ENCODE results near the gene USH2A.

The USH2A gene

DNA sequence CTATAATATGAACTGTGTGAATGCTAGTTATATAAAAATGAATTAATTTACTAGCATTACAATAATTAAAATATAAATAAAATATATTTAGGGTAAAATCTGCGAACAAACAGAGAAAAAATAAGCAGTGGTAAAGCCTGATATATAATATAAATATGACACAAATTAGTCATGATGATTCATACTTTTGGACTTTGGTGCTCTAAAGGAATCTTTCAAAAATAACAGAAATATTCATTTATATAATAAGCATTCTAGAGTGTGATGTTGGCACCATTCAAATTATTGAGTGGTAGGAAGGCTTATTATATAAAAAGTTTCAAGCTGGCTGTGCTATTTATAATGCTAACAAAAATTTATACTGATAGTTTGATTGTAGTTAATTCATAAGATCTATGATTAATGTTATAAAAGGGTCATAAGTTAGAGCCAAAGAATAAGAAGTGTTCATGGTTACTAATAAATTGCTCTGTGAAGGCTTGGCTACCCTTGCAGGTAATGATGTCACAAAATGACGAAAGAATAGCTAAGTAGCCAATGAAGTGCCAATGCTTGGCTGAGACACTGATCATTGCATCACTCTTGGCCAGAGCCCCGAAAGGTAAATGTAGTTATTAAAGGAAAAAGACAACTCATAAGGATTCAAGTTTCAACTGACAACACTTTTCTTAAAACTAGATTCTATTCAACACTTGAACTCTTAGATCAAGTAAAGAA is 108.7 kb downstream of the USH2A start:
- Histone ChIP-seq H3K27ac (ENCODE audit: low read length) (no peak overlapping the region), H3K4me3 (ENCODE audit: low read depth in 1 of 2, low read length in 2 of 2) (no peak overlapping the region), H3K9me3 (ENCODE audit: insufficient read depth, low read length, severe bottlenecking) (no peaks in the 10 kb centered on the region), H2AFZ (ENCODE audit: low read depth, low read length) (no peak overlapping the region), H3K27me3 (ENCODE audit: insufficient read depth, low read length, poor library complexity) (no peaks in the 10 kb centered on the region), H3K4me1 (ENCODE audit: insufficient read depth, low read length) (no peaks in the 10 kb centered on the region), H3K79me2 (ENCODE audit: insufficient read depth, low read length) (no peaks in the 10 kb centered on the region), H3K4me2 (ENCODE audit: insufficient read depth, low read length) (no peak overlapping the region), H3K9ac (ENCODE audit: low read depth, low read length) (no peak overlapping the region), H3K36me3 (ENCODE audit: insufficient read depth, low read length) (no peaks in the 10 kb centered on the region), H4K20me1 (ENCODE audit: insufficient read depth, low read length) (no peaks in the 10 kb centered on the region)
- DNase-seq, result no peak
- no peak for ATAC-seq (ENCODE audit: insufficient read depth, low read depth)
- TF ChIP-seq EZH2 (IDR thresholded peaks at IDR 0.05; ENCODE audit: borderline replicate concordance, low read depth, low read length, severe bottlenecking), result no peak
- TF ChIP-seq, protein P1, sequence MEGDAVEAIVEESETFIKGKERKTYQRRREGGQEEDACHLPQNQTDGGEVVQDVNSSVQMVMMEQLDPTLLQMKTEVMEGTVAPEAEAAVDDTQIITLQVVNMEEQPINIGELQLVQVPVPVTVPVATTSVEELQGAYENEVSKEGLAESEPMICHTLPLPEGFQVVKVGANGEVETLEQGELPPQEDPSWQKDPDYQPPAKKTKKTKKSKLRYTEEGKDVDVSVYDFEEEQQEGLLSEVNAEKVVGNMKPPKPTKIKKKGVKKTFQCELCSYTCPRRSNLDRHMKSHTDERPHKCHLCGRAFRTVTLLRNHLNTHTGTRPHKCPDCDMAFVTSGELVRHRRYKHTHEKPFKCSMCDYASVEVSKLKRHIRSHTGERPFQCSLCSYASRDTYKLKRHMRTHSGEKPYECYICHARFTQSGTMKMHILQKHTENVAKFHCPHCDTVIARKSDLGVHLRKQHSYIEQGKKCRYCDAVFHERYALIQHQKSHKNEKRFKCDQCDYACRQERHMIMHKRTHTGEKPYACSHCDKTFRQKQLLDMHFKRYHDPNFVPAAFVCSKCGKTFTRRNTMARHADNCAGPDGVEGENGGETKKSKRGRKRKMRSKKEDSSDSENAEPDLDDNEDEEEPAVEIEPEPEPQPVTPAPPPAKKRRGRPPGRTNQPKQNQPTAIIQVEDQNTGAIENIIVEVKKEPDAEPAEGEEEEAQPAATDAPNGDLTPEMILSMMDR (IDR thresholded peaks at IDR 0.05; ENCODE audit: borderline replicate concordance, extremely low read depth, low read length, poor library complexity, severe bottlenecking), result no peak

DNA sequence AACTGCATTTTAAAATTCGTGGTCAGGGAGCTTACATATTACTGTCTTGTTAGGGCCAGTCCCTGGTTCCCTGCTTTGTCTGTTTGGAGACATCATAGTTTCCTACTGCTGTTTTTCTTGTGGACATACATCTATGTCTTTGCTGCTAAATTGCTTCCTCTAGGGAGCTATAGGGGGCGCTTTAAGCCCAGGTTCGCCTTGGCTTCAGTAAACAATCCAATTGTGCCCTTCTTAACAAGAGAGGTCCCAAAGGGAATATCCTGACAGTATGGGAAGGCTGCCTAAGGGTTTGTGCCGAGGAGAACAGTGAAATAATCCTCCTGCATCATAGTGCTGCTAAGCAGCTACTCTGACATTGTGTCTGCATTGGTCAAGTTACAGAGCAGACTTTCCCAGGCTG is 112.5 kb downstream of the USH2A start:
- TF ChIP-seq, protein P1 (IDR thresholded peaks at IDR 0.05; ENCODE audit: borderline replicate concordance, extremely low read depth, low read length, poor library complexity, severe bottlenecking), result peak; percentile 12
- no peak for TF ChIP-seq EZH2 (IDR thresholded peaks at IDR 0.05; ENCODE audit: borderline replicate concordance, low read depth, low read length, severe bottlenecking)
- H2AFZ ChIP-seq (ENCODE audit: low read depth, low read length), result no peak overlapping the region
- H3K79me2 ChIP-seq (ENCODE audit: insufficient read depth, low read length), result no peaks in the 10 kb centered on the region
- no peaks in the 10 kb centered on the region for H3K9me3 ChIP-seq (ENCODE audit: insufficient read depth, low read length, severe bottlenecking)
- H3K4me3 ChIP-seq (ENCODE audit: low read depth in 1 of 2, low read length in 2 of 2), result no peak overlapping the region
- no peak overlapping the region for H3K4me2 ChIP-seq (ENCODE audit: insufficient read depth, low read length)
- no peak for DNase-seq
- H3K4me1 ChIP-seq (ENCODE audit: insufficient read depth, low read length), result no peaks in the 10 kb centered on the region
- H3K36me3 ChIP-seq (ENCODE audit: insufficient read depth, low read length), result no peaks in the 10 kb centered on the region
- no peak for ATAC-seq (ENCODE audit: insufficient read depth, low read depth)
- H3K27ac ChIP-seq (ENCODE audit: low read length), result no peak overlapping the region
- no peak overlapping the region for H3K9ac ChIP-seq (ENCODE audit: low read depth, low read length)
- no peaks in the 10 kb centered on the region for H4K20me1 ChIP-seq (ENCODE audit: insufficient read depth, low read length)
- H3K27me3 ChIP-seq (ENCODE audit: insufficient read depth, low read length, poor library complexity), result no peaks in the 10 kb centered on the region

DNA sequence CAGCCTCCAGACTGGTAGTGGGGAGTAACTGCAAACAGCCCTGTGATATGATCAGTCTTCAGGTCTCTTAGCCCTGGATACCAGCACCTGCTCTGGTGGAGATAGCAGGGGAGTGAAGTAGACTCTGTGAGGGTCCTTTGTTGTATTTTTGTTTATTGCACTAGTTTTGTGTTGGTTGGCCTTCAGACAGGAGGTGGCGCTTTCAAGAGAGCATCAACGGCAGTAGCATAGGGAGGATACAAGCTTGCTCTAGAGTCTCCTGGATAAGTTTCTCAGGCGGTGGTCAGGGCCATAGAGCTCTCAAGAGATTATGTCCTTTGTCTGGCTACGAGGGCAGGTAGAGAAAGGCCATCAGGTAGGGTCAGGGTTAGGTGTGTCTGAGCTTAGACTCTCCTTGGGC is 116.4 kb downstream of the USH2A start:
- Histone ChIP-seq H2AFZ (ENCODE audit: low read depth, low read length) (no peak overlapping the region), H3K4me3 (ENCODE audit: low read depth in 1 of 2, low read length in 2 of 2) (no peak overlapping the region), H3K27me3 (ENCODE audit: insufficient read depth, low read length, poor library complexity) (no peaks in the 10 kb centered on the region), H3K9me3 (ENCODE audit: insufficient read depth, low read length, severe bottlenecking) (no peaks in the 10 kb centered on the region), H3K27ac (ENCODE audit: low read length) (no peak overlapping the region), H3K4me2 (ENCODE audit: insufficient read depth, low read length) (no peak overlapping the region), H4K20me1 (ENCODE audit: insufficient read depth, low read length) (no peaks in the 10 kb centered on the region), H3K9ac (ENCODE audit: low read depth, low read length) (no peak overlapping the region), H3K79me2 (ENCODE audit: insufficient read depth, low read length) (no peaks in the 10 kb centered on the region), H3K36me3 (ENCODE audit: insufficient read depth, low read length) (no peaks in the 10 kb centered on the region), H3K4me1 (ENCODE audit: insufficient read depth, low read length) (no peaks in the 10 kb centered on the region)
- TF ChIP-seq, protein P1 (IDR thresholded peaks at IDR 0.05; ENCODE audit: borderline replicate concordance, extremely low read depth, low read length, poor library complexity, severe bottlenecking), result no peak
- TF ChIP-seq EZH2 (IDR thresholded peaks at IDR 0.05; ENCODE audit: borderline replicate concordance, low read depth, low read length, severe bottlenecking), result no peak
- ATAC-seq (ENCODE audit: insufficient read depth, low read depth) (no peak), DNase-seq (no peak)

Data from DND-41 (cell line).